GM18520 (cell line): ENCODE data around the gene UBE2D2.

Source experiments
- ATAC-seq: cut with Tn5 transposase; IDR thresholded peaks from one replicate; pipeline ENCODE4 v1.9.1; 2021; ENCODE audit not compliant: unreplicated experiment

The UBE2D2 gene

DNA sequence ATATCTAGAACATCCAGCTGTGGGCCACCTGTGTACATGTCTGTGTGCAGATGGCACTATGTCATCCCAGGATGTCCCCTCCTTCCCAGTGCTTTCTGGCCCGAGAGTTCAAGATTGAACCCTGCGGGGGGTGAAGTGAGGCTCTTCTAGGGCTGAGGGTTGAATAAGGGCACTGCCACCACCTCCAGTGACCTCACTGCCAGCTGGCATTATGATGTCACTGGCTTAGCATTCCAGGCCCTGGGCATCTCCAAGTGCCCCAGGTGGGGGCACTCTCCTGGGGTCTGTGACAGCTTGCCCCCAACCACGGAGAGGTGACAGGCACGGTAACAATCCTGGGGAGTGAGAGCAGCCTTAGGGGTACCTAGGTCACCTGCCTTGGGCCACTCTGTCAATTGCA is 114.1 kb downstream of the UBE2D2 start:
- ATAC-seq, result no peak

DNA sequence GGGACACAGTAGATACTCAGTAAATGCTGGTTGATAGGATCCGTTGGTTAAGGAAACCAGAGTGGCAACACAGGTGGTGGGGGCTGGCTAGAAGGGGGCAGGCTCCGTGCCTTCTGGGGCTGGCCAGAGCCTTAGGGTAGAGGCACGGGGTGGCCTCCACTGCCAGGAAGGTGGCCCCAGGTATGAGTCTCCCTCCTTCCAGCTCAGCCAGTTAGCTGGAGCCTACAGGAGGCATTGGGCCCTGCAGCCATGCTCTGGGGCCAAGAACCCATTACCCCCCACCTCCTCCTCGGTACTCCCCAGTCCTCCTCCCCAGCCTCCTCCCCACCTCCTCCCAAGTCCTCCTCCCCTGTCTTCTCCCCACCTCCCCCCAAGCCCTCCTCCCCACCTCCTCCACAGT is 114.7 kb downstream of the UBE2D2 start:
- ATAC-seq, result no peak

DNA sequence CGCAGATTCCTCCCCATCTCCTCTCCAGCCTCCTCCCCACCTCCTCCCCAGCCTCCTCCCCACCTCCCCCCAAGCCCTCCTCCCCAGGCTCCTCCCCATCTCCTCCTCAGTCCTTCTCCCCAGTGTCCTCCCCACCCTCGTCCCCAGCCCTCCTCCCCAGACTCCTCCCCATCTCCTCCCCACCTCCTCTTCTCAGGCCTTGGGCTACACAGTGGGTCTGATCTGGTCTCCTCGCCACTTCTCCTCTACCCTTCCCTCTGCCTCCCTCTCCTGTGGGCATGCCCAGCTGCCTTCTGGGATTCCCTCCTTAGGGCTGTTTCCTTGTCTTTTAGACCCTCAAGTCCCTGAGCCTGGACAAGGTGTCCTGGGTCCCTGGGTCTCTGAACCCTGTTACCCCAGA is 115.3 kb downstream of the UBE2D2 start:
- no peak for ATAC-seq

DNA sequence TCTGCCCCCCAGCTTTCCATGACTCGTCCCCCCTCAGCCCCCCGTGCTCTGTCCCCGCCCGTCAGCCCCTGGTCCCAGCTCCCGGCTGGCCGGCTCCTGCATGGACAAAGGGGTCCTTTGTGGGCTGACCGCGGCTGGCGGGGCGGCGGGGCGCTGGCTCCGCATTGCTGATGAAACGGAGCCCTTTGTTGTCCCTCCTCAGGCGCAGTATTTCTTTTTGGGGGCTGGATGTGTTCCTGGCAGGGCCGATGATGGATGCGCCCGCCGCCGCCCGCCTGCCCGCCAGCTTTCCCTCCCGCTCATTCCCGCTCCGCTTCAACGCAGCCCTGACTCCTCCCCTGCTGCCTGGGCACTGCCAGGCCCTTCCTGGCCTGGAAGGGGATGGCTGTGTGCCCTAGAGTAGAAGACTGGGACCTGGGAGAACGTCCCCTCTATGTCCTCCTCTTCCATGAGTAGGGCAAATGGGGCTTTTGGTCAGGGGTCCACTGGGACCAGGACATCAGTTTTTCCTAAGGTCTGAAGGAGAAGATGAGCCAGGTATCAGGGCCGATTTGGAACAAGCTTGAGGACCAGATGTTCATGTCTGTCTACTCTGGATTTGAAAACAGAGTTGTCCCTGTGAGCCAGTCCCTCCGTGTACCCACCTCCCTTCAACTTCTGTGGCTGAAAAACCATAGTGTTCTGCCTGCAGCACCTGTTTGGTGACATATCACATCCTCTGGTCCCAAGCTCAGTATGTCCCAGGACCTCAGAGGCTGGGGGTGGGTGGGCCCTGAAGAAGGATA is 116.0 kb downstream of the UBE2D2 start:
- no peak for ATAC-seq
